GM04503 (cell line): ENCODE measurements around the gene UBB.
A peak's percentile ranks its signal among the peaks of the same experiment; 100 is the strongest.

Experiments
- DNase-seq: peaks from one replicate; pipeline ENCODE4 v3.0.0-alpha.2; 2012; ENCODE audit warnings: low read depth

The UBB gene

GRCh38 chr17:16380640-16381495, at the start of gene UBB:
Gene UBB, plus strand, starts transcription at chr17:16381091. Its CDS starts 817 bp downstream, at chr17:16381908.
- peak; percentile 90 for DNase-seq

- no peak for DNase-seq
These were observed 42.5 kb upstream of the UBB start for GRCh38 chr17:16338391-16338790.

GRCh38 chr17:16339402-16339801, 41.5 kb upstream of the UBB start:
- DNase-seq, result no peak

- DNase-seq, result no peak
These were observed 40.9 kb upstream of the UBB start for GRCh38 chr17:16339959-16340358.

- DNase-seq, result no peak
These were observed 37.9 kb upstream of the UBB start for GRCh38 chr17:16342979-16343378.

- DNase-seq, result no peak
These were observed 37.3 kb upstream of the UBB start for GRCh38 chr17:16343569-16343968.

GRCh38 chr17:16345565-16345964, 35.3 kb upstream of the UBB start:
- DNase-seq, result no peak

GRCh38 chr17:16346721-16347271, 34.1 kb upstream of the UBB start:
- DNase-seq, result no peak

- DNase-seq, result no peak
These were observed 32.3 kb upstream of the UBB start for GRCh38 chr17:16348586-16348985.

GRCh38 chr17:16349431-16349830, 31.5 kb upstream of the UBB start:
- DNase-seq, result no peak

GRCh38 chr17:16351831-16352230, 29.1 kb upstream of the UBB start:
- no peak for DNase-seq

- no peak for DNase-seq
These were observed 28.6 kb upstream of the UBB start for GRCh38 chr17:16352303-16352666.

- DNase-seq, result no peak
These were observed 28.1 kb upstream of the UBB start for GRCh38 chr17:16352667-16353316.

- DNase-seq, result no peak
These were observed 27.3 kb upstream of the UBB start, which contains the start of gene CENPV for GRCh38 chr17:16353317-16354174. Gene CENPV, minus strand, starts transcription at chr17:16353469. Its CDS starts 33 bp downstream, at chr17:16353436.

GRCh38 chr17:16354585-16354984, 26.3 kb upstream of the UBB start:
- DNase-seq, result no peak

GRCh38 chr17:16358394-16358793, 22.5 kb upstream of the UBB start:
- DNase-seq, result no peak

GRCh38 chr17:16361874-16362273, 19.0 kb upstream of the UBB start:
- no peak for DNase-seq

GRCh38 chr17:16363749-16364536, 16.9 kb upstream of the UBB start:
- no peak for DNase-seq

GRCh38 chr17:16364625-16365024, 16.3 kb upstream of the UBB start:
- no peak for DNase-seq

GRCh38 chr17:16371742-16372141, 9.1 kb upstream of the UBB start:
- DNase-seq, result no peak
